ENCODE data around the gene MTMR11. TPM values are rescaled to one million over a fixed set of nuclear protein-coding genes. Genes with fewer than 3 reads are reported as not detected.

Gene MTMR11
- total RNA-seq, 3 donors from 2014 or later: 151 to 409 (median 217) TPM

GRCh38 chr1:149934356-149934755 lies 2.3 kb downstream of the MTMR11 start:
- peaks cover 39% of the 10 kb centered on the region for H3K4me1 ChIP-seq (ENCODE audit: low read depth)
- DNase-seq (no peak), ATAC-seq (no peak)
- no peaks in the 10 kb centered on the region for H3K36me3 ChIP-seq (ENCODE audit: low read depth)
- no peaks in the 10 kb centered on the region for H3K9me3 ChIP-seq
- H3K4me3 ChIP-seq: no peak overlapping the region
- intact Hi-C loops (cut with DNase I, micrococcal nuclease): no loop called here
- TF ChIP-seq CTCF (IDR thresholded peaks at IDR 0.05): no peak

- intact Hi-C loops (cut with DNase I, micrococcal nuclease): no loop called here
- DNase-seq (no peak), ATAC-seq (no peak)
- Histone ChIP-seq H3K9me3 (no peaks in the 10 kb centered on the region), H3K4me1 (ENCODE audit: low read depth) (peaks cover 48% of the 10 kb centered on the region), H3K36me3 (ENCODE audit: low read depth) (no peaks in the 10 kb centered on the region), H3K4me3 (no peak overlapping the region)
- TF ChIP-seq CTCF (IDR thresholded peaks at IDR 0.05): no peak
Measured at GRCh38 chr1:149933208-149933607, 3.5 kb downstream of the MTMR11 start.

- H3K4me3 ChIP-seq: no peak overlapping the region
- DNase-seq (peak in 2 of 3 donors; percentile 58 to 63), ATAC-seq (peak; percentile 46)
- H3K9me3 ChIP-seq: no peaks in the 10 kb centered on the region
- TF ChIP-seq CTCF (IDR thresholded peaks at IDR 0.05): no peak
- intact Hi-C loops (cut with DNase I, micrococcal nuclease): no loop called here
- H3K36me3 ChIP-seq (ENCODE audit: low read depth): no peaks in the 10 kb centered on the region
- peaks cover 47% of the 10 kb centered on the region for H3K4me1 ChIP-seq (ENCODE audit: low read depth)
Measured at GRCh38 chr1:149932474-149932873, 4.2 kb downstream of the MTMR11 start.

- no peak for ATAC-seq
- no peaks in the 10 kb centered on the region for H3K9me3 ChIP-seq
- no peak overlapping the region for H3K4me3 ChIP-seq
- no peaks in the 10 kb centered on the region for H3K36me3 ChIP-seq (ENCODE audit: low read depth)
- DNase-seq: no peak
- H3K4me1 ChIP-seq (ENCODE audit: low read depth): peaks cover 51% of the 10 kb centered on the region
- no peak for TF ChIP-seq CTCF (IDR thresholded peaks at IDR 0.05)
- intact Hi-C loops (cut with DNase I, micrococcal nuclease): no loop called here
Measured at GRCh38 chr1:149931212-149931790, 5.4 kb downstream of the MTMR11 start.

GRCh38 chr1:149929856-149930255 lies 6.8 kb downstream of the MTMR11 start:
- TF ChIP-seq CTCF (IDR thresholded peaks at IDR 0.05): no peak
- intact Hi-C loops (cut with DNase I, micrococcal nuclease): no loop called here
- ATAC-seq (no peak), DNase-seq (no peak)
- H3K4me3 ChIP-seq: no peak overlapping the region
- H3K36me3 ChIP-seq (ENCODE audit: low read depth): peaks cover 12% of the 10 kb centered on the region
- H3K9me3 ChIP-seq: no peaks in the 10 kb centered on the region
- H3K4me1 ChIP-seq (ENCODE audit: low read depth): peaks cover 55% of the 10 kb centered on the region

GRCh38 chr1:149928401-149928724 lies 8.3 kb downstream of the MTMR11 start:
- Histone ChIP-seq H3K4me1 (ENCODE audit: low read depth) (peaks cover 45% of the 10 kb centered on the region), H3K9me3 (no peaks in the 10 kb centered on the region)

More at GRCh38 chr1:149928401-149928724, 8.3 kb downstream of the MTMR11 start:
- no peak overlapping the region for H3K4me3 ChIP-seq
- no peak for TF ChIP-seq CTCF (IDR thresholded peaks at IDR 0.05)
- H3K36me3 ChIP-seq (ENCODE audit: low read depth): peaks cover 15% of the 10 kb centered on the region
- intact Hi-C loops (cut with DNase I, micrococcal nuclease): no loop called here
- no peak for ATAC-seq
- no peak for DNase-seq

All from mucosa of descending colon (tissue), 3 donors.